IgD-negative memory B cell (primary cell): ENCODE measurements around the gene NLRP4. TPM values are rescaled to one million over a fixed set of nuclear protein-coding genes. Genes with fewer than 3 reads are reported as not detected.
"Not testable (repeated sequence)": the region's sequence is repeated elsewhere in the genome, so short reads cannot be mapped to it uniquely, and the experiment has no call there.

ENCODE experiments used
- H3K27ac Mint-ChIP-seq, 3 donors: one replicate each; pipeline ENCODE4 v1.8.0; 2020 to 2022; ENCODE audit warnings: mild to moderate bottlenecking in 3 of 3, mixed read lengths in 3 of 3, moderate library complexity in 1 of 3
- H3K27me3 Mint-ChIP-seq: one replicate; pipeline ENCODE4 v1.8.0; 2021; ENCODE audit warnings: mixed read lengths
- H3K36me3 Mint-ChIP-seq: one replicate; pipeline ENCODE4 v1.8.0; 2020; ENCODE audit warnings: mild to moderate bottlenecking, mixed read lengths
- H3K4me1 Mint-ChIP-seq, 3 donors: one replicate each; pipeline ENCODE4 v1.8.0; 2020 to 2022; ENCODE audit warnings: mixed read lengths in 3 of 3, mild to moderate bottlenecking in 1 of 3
- H3K4me3 Mint-ChIP-seq, 4 donors: one replicate each; pipeline ENCODE4 v1.8.0; 2020 to 2022; ENCODE audit warnings: mild to moderate bottlenecking in 4 of 4, mixed read lengths in 4 of 4, moderate library complexity in 3 of 4
- H3K9me3 Mint-ChIP-seq, 3 donors: one replicate each; pipeline ENCODE4 v1.8.0; 2020 to 2021; ENCODE audit warnings: mixed read lengths in 3 of 3, mild to moderate bottlenecking in 1 of 3
- polyA plus RNA-seq: library from polyadenylated mRNA; unstranded; fragments of 300-500 nt; fragmentation: Illumina TruSeq; gene quantifications from one replicate; pipeline ENCODE4 v1.2.3, GENCODE V29; 2021

NLRP4 gene
- polyA plus RNA-seq, 1 donor from 2014 or later, result not detected

- Mint-ChIP-seq H3K4me1 (no peaks in the 10 kb centered on the region), H3K27me3 (peaks cover 6% of the 10 kb centered on the region), H3K9me3 (peaks cover 8 to 17% (median 15%) of the 10 kb centered on the region in 3 donors), H3K27ac (no peak overlapping the region), H3K36me3 (peaks cover 2% of the 10 kb centered on the region), H3K4me3 (no peak overlapping the region)
These were observed 76.6 kb downstream of the NLRP4 start for GRCh38 chr19:55912916-55913315.

DNA sequence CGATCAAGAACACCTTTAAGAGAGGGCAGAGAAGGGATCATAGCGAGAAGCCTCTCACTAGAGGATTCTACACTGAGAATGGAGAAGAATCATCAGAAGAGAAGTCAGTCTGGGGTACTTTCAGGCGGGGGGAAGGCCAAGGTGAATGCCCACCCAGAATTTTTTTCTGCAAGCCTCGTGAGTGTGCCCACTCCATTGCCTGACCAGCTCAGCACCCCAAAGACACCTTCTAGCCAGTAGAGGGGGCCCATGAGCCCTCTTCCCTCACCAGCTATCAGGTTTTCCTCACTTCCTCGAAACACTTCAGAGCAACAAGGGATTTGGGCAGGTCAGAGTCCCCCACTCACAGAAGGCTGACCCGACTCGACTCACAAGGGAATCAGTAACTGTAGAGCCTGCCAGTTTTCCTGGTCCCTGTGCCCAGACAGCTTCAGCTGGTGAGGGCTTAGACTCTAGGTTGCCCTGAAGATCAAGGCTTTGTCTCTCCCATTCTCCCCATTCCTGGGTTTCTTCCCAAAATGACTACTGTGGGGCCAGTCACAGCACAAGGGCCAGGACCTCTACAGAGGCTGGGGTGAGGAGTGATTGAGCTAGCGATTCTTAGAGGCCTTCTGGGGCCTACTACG is 77.4 kb downstream of the NLRP4 start:
- H3K4me3 Mint-ChIP-seq, result no peak overlapping the region
- H3K4me1 Mint-ChIP-seq, result no peaks in the 10 kb centered on the region
- no peak overlapping the region for H3K27ac Mint-ChIP-seq

GRCh38 chr19:55923556-55923955 is 87.2 kb downstream of the NLRP4 start:
- H3K27ac Mint-ChIP-seq, result no peak overlapping the region
- peaks cover 14 to 34% (median 17%) of the 10 kb centered on the region in 3 donors for H3K9me3 Mint-ChIP-seq
- H3K36me3 Mint-ChIP-seq, result no peaks in the 10 kb centered on the region
- H3K27me3 Mint-ChIP-seq, result peaks cover 4% of the 10 kb centered on the region
- H3K4me3 Mint-ChIP-seq, result no peak overlapping the region
- H3K4me1 Mint-ChIP-seq, result no peaks in the 10 kb centered on the region

More for the DNA sequence above, 77.4 kb downstream of the NLRP4 start:
- Mint-ChIP-seq H3K27me3 (peaks cover 6% of the 10 kb centered on the region), H3K9me3 (peaks cover 10 to 23% (median 14%) of the 10 kb centered on the region in 3 donors), H3K36me3 (peaks cover 4% of the 10 kb centered on the region)

DNA sequence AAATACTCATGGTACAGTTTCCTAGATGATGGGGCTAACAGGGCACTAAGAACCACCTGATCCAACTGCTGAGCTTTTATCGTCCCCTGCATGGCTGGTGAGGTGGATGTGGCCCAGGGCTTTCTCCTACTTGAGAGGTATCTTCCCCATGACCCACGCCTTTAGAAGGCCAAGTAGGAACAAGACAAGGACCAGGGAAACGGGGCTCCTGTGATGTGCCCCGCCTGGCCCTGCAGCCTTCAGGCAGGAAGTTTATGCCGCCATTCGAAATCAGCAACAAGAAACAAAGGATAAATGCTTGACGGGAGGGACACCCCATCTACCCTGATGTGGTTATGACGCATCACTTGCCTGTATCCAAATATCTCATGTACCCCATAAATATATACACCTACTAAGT is 91.7 kb downstream of the NLRP4 start:
- Mint-ChIP-seq H3K36me3 (no peaks in the 10 kb centered on the region), H3K27me3 (peaks cover 4% of the 10 kb centered on the region), H3K9me3 (peaks cover 9 to 27% (median 12%) of the 10 kb centered on the region in 3 donors), H3K27ac (no peak overlapping the region), H3K4me3 (no peak overlapping the region), H3K4me1 (peaks cover 0 to 3% (median 0%) of the 10 kb centered on the region in 3 donors)

DNA sequence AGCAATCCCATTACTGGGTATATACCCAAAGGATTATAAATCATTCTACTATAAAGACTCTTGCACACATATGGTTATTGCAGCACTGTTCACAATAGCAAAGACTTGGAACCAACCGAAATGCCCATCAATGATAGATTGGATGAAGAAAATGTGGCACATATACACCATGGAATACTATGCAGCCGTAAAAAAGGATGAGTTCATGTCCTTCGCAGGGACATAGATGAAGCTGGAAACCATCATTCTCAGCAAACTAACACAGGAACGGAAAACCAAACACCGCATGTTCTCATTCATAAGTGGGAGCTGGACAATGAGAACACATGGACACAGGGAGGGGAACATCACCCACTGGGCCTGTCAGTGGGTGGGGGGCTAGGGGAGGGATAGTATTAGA is 92.9 kb downstream of the NLRP4 start:
- peaks cover 6 to 18% (median 12%) of the 10 kb centered on the region in 3 donors for H3K9me3 Mint-ChIP-seq
- H3K27me3 Mint-ChIP-seq, H3K4me3 Mint-ChIP-seq: not testable (repeated sequence)

DNA sequence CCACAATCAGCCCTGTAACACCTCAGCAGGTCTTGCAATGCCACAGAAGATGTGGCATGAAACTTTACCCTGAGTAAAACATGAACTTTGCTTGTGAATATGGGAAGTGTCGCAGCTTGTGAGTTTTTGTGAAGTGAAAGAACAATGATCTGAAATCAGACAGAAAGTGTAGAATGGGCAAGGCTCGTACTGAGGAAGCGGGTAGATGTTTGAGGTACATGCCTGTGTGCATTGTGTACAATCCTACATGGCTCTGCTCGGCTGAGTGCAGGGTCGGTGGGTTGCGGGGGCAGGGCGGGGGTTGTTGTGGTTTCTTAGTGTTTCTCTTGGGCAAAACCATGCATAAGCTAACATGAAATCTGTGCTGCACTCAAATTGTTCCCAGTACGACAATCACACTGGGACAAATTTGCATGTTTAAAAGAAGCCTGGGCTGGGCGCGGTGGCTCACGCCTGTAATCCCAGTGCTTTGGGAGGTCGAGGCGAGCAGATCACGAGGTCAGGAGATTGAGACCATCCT is 94.7 kb downstream of the NLRP4 start:
- Mint-ChIP-seq H3K4me3 (no peak overlapping the region), H3K9me3 (peaks cover 6 to 14% (median 12%) of the 10 kb centered on the region in 3 donors), H3K27me3 (peaks cover 4% of the 10 kb centered on the region), H3K36me3 (no peaks in the 10 kb centered on the region), H3K4me1 (peaks cover 0 to 3% (median 0%) of the 10 kb centered on the region in 3 donors), H3K27ac (no peak overlapping the region)

More for the DNA sequence above, 92.9 kb downstream of the NLRP4 start:
- not testable (repeated sequence) for H3K27ac Mint-ChIP-seq, H3K36me3 Mint-ChIP-seq, H3K4me1 Mint-ChIP-seq

Other genes starting within 250 kb of the NLRP4 start
- 3.1 TPM for gene FIZ1, start 237.0 kb upstream of the NLRP4 start, polyA plus RNA-seq
- gene ZNF524, start 236.3 kb upstream of the NLRP4 start, polyA plus RNA-seq, result 49.6 TPM
- gene ZNF865, start 230.9 kb upstream of the NLRP4 start, polyA plus RNA-seq, result 0.36 TPM
- gene ZNF784, start 212.0 kb upstream of the NLRP4 start, polyA plus RNA-seq, result 2.4 TPM
- gene ZNF580, start 195.5 kb upstream of the NLRP4 start, polyA plus RNA-seq, result 38.4 TPM
- 79.3 TPM for gene ZNF581, start 192.9 kb upstream of the NLRP4 start, polyA plus RNA-seq
- gene CCDC106, start 188.3 kb upstream of the NLRP4 start, polyA plus RNA-seq, result 16.0 TPM
- 14.2 TPM for gene U2AF2, start 181.5 kb upstream of the NLRP4 start, polyA plus RNA-seq
- 29.9 TPM for gene EPN1, start 161.3 kb upstream of the NLRP4 start, polyA plus RNA-seq
- not detected for gene NLRP9, start 98.1 kb upstream of the NLRP4 start, polyA plus RNA-seq
- gene RFPL4A, start 77.4 kb upstream of the NLRP4 start, polyA plus RNA-seq, result not detected
- not detected for gene RFPL4AL1, start 67.4 kb upstream of the NLRP4 start, polyA plus RNA-seq
- gene NLRP11, start 4.5 kb upstream of the NLRP4 start, polyA plus RNA-seq, result 0.20 TPM
- gene NLRP13, start 95.8 kb downstream of the NLRP4 start, polyA plus RNA-seq, result not detected
- not detected for gene NLRP8, start 111.3 kb downstream of the NLRP4 start, polyA plus RNA-seq
- not detected for gene NLRP5, start 150.2 kb downstream of the NLRP4 start, polyA plus RNA-seq